ENCODE results near the gene ZBTB17.
"Not testable (repeated sequence)": the region's sequence is repeated elsewhere in the genome, so short reads cannot be mapped to it uniquely, and the experiment has no call there.

ZBTB17 gene

DNA sequence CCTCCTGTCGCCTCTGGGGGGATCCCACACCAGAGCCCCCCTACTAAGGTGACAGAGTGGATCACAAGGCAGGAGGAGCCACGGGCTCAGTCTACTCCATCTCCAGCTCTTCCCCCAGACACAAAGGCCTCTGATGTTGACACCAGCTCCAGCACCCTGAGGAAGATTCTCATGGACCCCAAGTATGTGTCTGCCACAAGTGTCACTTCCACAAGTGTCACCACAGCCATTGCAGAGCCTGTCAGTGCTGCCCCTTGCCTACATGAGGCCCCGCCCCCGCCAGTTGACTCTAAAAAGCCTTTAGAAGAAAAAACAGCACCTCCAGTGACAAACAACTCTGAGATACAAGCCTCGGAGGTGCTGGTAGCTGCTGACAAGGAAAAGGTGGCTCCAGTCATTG is 42.2 kb downstream of the ZBTB17 start:
- DNase-seq, result no peak

DNA sequence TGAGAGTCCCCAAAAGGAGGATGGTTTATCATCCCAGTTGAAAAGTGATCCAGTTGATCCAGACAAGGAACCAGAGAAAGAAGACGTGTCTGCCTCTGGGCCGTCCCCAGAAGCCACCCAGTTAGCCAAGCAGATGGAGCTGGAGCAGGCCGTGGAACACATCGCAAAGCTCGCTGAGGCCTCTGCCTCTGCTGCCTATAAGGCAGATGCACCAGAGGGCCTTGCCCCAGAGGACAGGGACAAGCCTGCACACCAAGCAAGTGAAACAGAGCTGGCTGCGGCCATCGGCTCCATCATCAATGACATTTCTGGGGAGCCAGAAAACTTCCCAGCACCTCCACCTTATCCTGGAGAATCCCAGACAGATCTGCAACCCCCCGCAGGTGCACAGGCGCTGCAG is 43.3 kb downstream of the ZBTB17 start:
- no peak for DNase-seq

DNA sequence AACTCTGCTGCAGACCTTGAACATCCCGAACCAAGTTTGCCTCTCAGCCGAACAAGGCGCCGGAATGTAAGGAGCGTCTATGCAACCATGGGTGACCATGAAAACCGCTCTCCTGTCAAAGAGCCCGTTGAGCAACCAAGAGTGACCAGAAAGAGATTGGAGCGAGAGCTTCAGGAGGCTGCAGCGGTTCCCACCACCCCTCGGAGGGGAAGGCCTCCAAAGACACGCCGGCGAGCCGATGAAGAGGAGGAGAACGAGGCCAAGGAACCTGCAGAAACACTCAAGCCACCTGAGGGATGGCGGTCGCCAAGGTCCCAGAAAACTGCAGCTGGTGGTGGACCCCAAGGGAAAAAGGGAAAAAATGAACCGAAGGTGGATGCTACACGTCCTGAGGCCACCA is 44.0 kb downstream of the ZBTB17 start:
- no peak for DNase-seq

GRCh38 chr1:15931401-15931800 is 44.5 kb downstream of the ZBTB17 start:
- no peak for DNase-seq

DNA sequence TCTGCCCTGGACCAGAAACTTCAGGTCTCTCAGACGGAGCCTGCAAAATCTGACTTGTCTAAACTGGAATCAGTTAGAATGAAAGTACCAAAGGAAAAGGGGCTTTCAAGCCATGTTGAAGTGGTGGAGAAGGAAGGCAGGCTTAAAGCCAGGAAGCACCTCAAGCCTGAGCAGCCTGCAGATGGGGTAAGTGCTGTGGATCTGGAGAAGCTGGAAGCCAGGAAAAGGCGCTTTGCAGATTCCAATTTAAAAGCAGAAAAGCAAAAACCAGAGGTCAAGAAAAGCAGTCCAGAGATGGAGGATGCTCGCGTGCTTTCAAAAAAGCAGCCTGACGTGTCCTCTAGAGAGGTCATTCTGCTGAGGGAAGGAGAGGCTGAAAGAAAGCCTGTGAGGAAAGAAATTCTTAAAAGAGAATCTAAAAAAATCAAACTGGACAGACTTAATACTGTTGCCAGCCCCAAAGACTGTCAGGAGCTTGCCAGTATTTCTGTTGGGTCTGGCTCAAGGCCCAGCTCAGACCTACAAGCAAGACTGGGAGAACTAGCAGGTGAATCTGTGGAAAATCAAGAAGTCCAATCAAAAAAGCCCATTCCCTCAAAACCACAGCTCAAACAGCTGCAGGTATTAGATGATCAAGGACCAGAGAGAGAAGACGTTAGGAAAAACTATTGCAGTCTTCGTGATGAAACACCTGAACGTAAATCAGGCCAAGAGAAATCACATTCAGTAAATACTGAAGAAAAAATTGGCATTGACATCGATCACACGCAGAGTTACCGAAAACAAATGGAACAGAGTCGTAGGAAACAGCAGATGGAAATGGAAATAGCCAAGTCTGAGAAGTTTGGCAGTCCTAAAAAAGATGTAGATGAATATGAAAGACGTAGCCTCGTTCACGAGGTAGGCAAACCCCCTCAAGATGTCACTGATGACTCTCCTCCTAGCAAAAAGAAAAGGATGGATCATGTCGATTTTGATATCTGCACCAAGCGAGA is 46.6 kb downstream of the ZBTB17 start:
- DNase-seq, result no peak

GRCh38 chr1:15926448-15926847 is 49.5 kb downstream of the ZBTB17 start:
- DNase-seq, result not testable (repeated sequence)

- no peak for DNase-seq
These were observed 52.7 kb downstream of the ZBTB17 start for GRCh38 chr1:15923241-15923640.

DNA sequence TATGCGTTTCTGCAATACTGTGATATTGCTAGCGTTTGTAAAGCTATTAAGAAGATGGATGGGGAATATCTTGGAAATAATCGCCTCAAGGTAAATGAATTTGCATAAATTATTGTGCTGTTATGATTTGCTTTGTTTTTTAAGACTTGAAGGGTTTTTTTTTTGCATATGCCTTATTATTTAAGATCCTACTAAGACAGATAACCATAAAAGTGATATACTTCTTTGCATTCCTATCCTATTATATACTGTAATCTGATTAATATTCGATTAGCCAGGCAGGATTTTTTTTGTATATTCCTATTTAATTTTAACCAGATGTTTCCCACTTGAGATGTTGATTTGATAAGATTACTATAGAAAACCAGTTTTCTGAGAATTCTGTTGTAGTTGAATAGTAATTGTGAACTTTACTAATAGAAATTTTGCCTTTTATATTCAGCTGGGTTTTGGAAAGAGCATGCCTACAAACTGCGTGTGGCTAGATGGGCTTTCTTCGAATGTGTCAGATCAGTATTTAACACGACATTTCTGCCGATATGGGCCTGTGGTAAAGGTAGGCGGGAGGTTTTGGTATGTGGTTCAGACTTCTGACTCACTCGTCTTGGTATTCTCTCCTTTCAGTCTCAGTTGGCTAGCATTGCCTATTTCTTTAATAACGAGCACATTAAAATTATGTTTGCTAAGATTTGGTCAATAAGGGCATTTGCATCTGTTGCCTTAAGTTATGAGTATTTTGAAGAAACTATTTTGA is 56.8 kb downstream of the ZBTB17 start:
- peak; percentile 67 to 78 for DNase-seq

- no peak for DNase-seq
These were observed 59.0 kb downstream of the ZBTB17 start for GRCh38 chr1:15916916-15917315.

GRCh38 chr1:15916417-15916816 is 59.5 kb downstream of the ZBTB17 start:
- DNase-seq, result no peak

DNA sequence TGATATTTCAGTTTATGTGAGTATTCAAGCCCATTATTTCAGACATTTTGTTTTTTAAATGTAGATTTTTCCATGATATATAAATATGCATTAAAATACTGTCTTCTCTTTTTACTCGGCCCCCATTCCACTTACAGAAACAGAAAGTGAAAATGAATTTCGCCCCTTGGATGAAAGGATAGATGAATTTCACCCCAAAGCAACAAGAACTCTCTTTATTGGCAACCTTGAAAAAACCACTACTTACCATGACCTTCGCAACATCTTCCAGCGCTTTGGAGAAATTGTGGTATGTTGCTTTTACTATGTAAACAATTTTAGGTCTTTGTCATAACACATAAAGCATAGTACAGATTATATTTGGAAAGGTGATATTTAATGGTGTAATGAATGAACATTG is 59.9 kb downstream of the ZBTB17 start:
- DNase-seq, result no peak

DNA sequence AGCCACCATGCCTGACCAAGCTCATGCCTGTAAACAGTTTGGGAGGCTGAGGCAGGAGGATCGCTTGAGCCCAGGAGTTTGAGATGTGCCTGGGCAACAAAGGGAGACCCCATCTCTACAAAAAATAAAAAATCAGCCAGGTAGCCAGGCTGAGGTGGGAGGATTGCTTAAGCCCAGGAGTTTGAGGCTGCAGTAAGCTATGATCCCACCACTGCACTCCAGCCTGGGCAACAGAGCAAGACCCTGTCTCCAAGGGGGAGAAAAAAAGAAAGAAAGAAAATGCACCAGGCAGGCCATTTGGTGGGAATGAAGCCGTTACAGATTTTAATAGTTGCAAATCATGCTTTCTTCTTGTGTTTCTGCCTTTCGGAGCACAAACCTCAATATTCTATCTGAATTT is 62.3 kb downstream of the ZBTB17 start:
- not testable (repeated sequence) for DNase-seq

- DNase-seq, result no peak
These were observed 64.0 kb downstream of the ZBTB17 start for GRCh38 chr1:15911927-15912326.

DNA sequence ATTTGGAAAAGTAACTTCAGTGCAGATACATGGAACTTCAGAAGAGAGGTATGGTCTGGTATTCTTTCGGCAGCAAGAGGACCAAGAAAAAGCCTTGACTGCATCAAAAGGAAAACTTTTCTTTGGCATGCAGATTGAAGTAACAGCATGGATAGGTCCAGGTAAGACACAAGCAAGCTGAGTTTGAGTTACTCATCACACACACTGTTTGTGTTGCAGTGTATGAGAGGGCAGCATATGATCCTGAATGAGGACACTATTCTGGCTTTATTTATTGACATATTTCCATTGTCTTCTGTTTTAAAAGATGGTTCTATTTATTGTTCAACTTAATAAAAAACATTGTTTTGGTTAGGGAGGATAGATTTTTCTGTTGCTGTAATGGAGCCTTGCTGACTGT is 64.8 kb downstream of the ZBTB17 start:
- DNase-seq, result no peak

DNA sequence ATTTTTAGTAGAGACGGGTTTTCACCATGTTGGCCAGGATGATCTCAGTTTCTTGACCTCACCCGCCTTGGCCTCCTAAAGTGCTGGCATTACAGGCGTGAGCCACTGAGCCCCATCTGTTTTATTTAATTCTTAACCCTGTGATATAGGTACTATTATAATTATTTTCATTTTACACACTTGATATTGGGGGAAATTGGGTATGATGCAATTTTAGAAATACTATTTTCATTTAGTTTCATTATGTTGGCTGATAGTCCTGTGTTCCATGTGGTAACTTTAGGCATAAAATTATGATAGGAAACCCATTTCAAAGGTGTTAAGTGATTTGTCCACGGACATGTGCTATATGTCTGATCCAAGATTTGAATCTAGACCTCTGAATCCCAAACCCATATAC is 67.3 kb downstream of the ZBTB17 start:
- DNase-seq, result no peak

DNA sequence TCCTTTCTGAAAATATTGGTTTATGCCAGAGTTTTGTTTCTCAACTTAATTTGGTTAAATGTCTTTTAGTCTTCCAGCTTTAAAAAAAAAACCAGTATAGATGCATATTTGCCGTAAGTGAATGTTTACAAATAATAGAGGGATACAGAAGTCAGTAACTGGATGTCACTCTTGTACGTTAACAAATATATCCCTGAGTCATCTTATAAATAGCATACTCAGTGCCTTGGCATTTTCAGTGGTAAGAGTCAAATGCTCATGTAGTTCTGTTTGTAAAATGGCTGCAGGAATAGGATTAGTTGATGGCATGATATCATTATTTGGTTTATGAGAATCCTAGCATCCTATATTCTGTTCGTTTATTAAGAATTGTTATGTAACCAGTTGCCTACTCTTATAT is 73.0 kb downstream of the ZBTB17 start:
- no peak for DNase-seq

DNA sequence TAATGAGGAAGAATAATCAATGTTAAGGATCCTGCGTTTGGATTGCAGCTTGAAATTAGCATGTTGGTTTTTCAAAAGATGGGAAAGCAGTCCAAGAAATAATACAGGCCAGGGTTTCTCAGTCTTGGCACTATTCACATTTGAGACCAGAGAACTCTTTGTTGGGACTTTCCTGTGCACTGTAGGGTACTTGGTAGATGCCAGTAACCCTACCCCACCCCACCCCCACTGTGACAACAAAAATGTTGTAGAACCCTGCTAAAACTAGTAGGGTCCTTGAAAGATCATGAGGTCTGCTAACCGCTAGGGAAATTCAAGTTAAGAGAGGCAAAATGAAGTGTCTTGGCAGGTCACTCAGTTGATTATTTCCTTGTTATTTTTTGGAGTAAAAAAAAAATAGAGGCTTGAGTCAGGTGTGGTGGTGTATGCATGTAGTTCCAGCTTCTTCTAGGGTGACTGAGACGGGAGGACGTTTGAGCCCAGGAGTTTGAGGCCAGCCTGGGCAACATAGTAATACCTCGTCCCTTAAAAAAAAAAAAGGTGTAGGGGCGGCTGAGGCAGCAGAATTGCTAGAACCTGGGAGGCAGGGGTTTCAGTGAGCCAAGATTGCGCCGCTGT is 75.1 kb downstream of the ZBTB17 start:
- no peak for DNase-seq

DNA sequence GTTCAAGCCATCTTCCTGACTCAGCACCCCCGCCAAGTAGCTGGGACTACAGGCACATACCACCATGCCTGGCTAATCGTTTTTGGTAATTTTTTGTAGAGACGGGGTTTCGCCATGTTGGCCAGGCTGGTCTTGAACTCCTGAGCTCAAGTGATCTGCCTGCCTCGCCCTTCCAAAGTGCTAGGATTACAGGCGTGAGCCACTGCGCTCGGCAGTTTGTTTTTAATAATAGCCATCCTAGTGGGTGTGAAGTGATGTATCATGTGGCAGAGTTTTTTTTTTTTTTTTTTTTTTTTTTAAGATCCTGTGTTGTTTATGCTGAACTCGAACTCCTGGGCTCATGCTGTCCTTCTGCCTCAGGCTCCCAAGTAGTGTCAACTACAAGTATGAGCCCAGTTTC is 76.6 kb downstream of the ZBTB17 start:
- no peak for DNase-seq

GRCh38 chr1:15896841-15897610 is 78.9 kb downstream of the ZBTB17 start:
- not testable (repeated sequence) for DNase-seq

DNA sequence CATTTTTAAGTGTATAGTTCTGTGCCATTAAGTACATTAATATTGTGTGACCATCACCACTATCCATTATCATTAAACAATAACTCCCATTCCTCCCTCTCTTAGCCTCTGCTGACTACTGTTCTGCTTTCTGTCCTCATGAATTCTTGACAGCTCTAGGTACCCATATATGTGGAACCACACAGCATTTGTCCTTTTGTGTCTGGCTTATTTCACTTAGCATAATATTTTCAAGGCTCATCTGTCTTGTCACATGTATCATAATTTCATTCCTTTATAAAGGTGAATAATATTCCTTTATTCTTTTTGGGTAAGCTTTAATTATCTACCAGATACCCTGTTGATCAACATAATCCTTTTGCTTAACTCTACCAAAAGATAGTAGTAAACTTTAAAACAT is 80.7 kb downstream of the ZBTB17 start:
- DNase-seq, result no peak

GRCh38 chr1:15892857-15893599 is 82.9 kb downstream of the ZBTB17 start:
- DNase-seq, result not testable (repeated sequence)
